ENCODE results near the gene TMEM135. TPM values are rescaled to one million over a fixed set of nuclear protein-coding genes. Genes with fewer than 3 reads are reported as not detected.
"Not testable (repeated sequence)": the region's sequence is repeated elsewhere in the genome, so short reads cannot be mapped to it uniquely, and the experiment has no call there.

The TMEM135 gene
- total RNA-seq, 2 experiments from 2014 or later = 29.2 to 34.5 TPM

- Mint-ChIP-seq H3K4me1 (peaks cover 4% of the 10 kb centered on the region), H3K27me3 (peaks cover 3% of the 10 kb centered on the region), H3K36me3 (no peaks in the 10 kb centered on the region), H3K27ac (no peak overlapping the region), H3K4me3 (no peak overlapping the region), H3K9me3 (no peaks in the 10 kb centered on the region)
- ATAC-seq (ENCODE audit: low read depth) (no peak), DNase-seq (no peak)
- POLR2A ChIA-PET = no interaction called here
Observed at GRCh38 chr11:87006035-87006434, 31.7 kb upstream of the TMEM135 start.

GRCh38 chr11:87007963-87008362 is 29.8 kb upstream of the TMEM135 start:
- H3K4me3 Mint-ChIP-seq = no peak overlapping the region
- POLR2A ChIA-PET = no interaction called here
- no peak for ATAC-seq (ENCODE audit: low read depth)
- peaks cover 4% of the 10 kb centered on the region for H3K4me1 Mint-ChIP-seq
- DNase-seq = no peak
- H3K9me3 Mint-ChIP-seq = no peaks in the 10 kb centered on the region
- peaks cover 3% of the 10 kb centered on the region for H3K27me3 Mint-ChIP-seq
- no peaks in the 10 kb centered on the region for H3K36me3 Mint-ChIP-seq
- H3K27ac Mint-ChIP-seq = no peak overlapping the region

GRCh38 chr11:87012089-87012488 is 25.6 kb upstream of the TMEM135 start:
- Mint-ChIP-seq H3K36me3 (no peaks in the 10 kb centered on the region), H3K4me3 (no peak overlapping the region), H3K4me1 (peaks cover 3% of the 10 kb centered on the region), H3K9me3 (no peaks in the 10 kb centered on the region), H3K27me3 (peaks cover 3% of the 10 kb centered on the region), H3K27ac (no peak overlapping the region)
- POLR2A ChIA-PET = no interaction called here
- ATAC-seq (ENCODE audit: low read depth) (no peak), DNase-seq (no peak)

GRCh38 chr11:87012673-87013072 is 25.1 kb upstream of the TMEM135 start:
- DNase-seq (no peak), ATAC-seq (ENCODE audit: low read depth) (no peak)
- Mint-ChIP-seq H3K27ac (no peak overlapping the region), H3K36me3 (no peaks in the 10 kb centered on the region), H3K4me1 (peaks cover 3% of the 10 kb centered on the region), H3K9me3 (no peaks in the 10 kb centered on the region), H3K27me3 (peaks cover 3% of the 10 kb centered on the region), H3K4me3 (no peak overlapping the region)
- POLR2A ChIA-PET = no interaction called here

GRCh38 chr11:87013912-87014825 is 23.6 kb upstream of the TMEM135 start:
- POLR2A ChIA-PET = no interaction called here
- ATAC-seq (ENCODE audit: low read depth) = no peak
- Mint-ChIP-seq H3K27ac (no peak overlapping the region), H3K36me3 (no peaks in the 10 kb centered on the region), H3K9me3 (no peaks in the 10 kb centered on the region), H3K27me3 (peaks cover 3% of the 10 kb centered on the region), H3K4me1 (peaks cover 3% of the 10 kb centered on the region), H3K4me3 (no peak overlapping the region)
- no peak for DNase-seq

- no peaks in the 10 kb centered on the region for H3K36me3 Mint-ChIP-seq
- no peak overlapping the region for H3K4me3 Mint-ChIP-seq
- POLR2A ChIA-PET = no interaction called here
- no peak overlapping the region for H3K27ac Mint-ChIP-seq
- no peaks in the 10 kb centered on the region for H3K9me3 Mint-ChIP-seq
- peaks cover 4% of the 10 kb centered on the region for H3K4me1 Mint-ChIP-seq
- H3K27me3 Mint-ChIP-seq = no peaks in the 10 kb centered on the region
- no peak for DNase-seq
- ATAC-seq (ENCODE audit: low read depth) = no peak
Observed at GRCh38 chr11:87015645-87016044, 22.1 kb upstream of the TMEM135 start.

- H3K9me3 Mint-ChIP-seq = no peaks in the 10 kb centered on the region
- ATAC-seq (ENCODE audit: low read depth) = no peak
- H3K27ac Mint-ChIP-seq = no peak overlapping the region
- POLR2A ChIA-PET = no interaction called here
- H3K27me3 Mint-ChIP-seq = no peaks in the 10 kb centered on the region
- no peaks in the 10 kb centered on the region for H3K36me3 Mint-ChIP-seq
- DNase-seq = no peak
- peaks cover 4% of the 10 kb centered on the region for H3K4me1 Mint-ChIP-seq
- no peak overlapping the region for H3K4me3 Mint-ChIP-seq
Observed at GRCh38 chr11:87019613-87020271, 18.0 kb upstream of the TMEM135 start.

- no peak for ATAC-seq (ENCODE audit: low read depth)
- POLR2A ChIA-PET = no interaction called here
- DNase-seq = no peak
- Mint-ChIP-seq H3K36me3 (no peaks in the 10 kb centered on the region), H3K27me3 (no peaks in the 10 kb centered on the region), H3K4me3 (no peak overlapping the region), H3K4me1 (peaks cover 4% of the 10 kb centered on the region), H3K9me3 (no peaks in the 10 kb centered on the region), H3K27ac (no peak overlapping the region)
Observed at GRCh38 chr11:87020336-87020735, 17.4 kb upstream of the TMEM135 start.

GRCh38 chr11:87020764-87021365 is 16.9 kb upstream of the TMEM135 start:
- Mint-ChIP-seq H3K36me3 (no peaks in the 10 kb centered on the region), H3K4me3 (no peak overlapping the region), H3K9me3 (no peaks in the 10 kb centered on the region), H3K27ac (no peak overlapping the region), H3K27me3 (peaks cover 2% of the 10 kb centered on the region), H3K4me1 (peaks cover 4% of the 10 kb centered on the region)
- ATAC-seq (ENCODE audit: low read depth) (no peak), DNase-seq (no peak)
- POLR2A ChIA-PET = no interaction called here

- peaks cover 4% of the 10 kb centered on the region for H3K4me1 Mint-ChIP-seq
- no peaks in the 10 kb centered on the region for H3K36me3 Mint-ChIP-seq
- no peak overlapping the region for H3K27ac Mint-ChIP-seq
- H3K27me3 Mint-ChIP-seq = peaks cover 5% of the 10 kb centered on the region
- DNase-seq = no peak
- ATAC-seq (ENCODE audit: low read depth) = no peak
- no peak overlapping the region for H3K4me3 Mint-ChIP-seq
- no peaks in the 10 kb centered on the region for H3K9me3 Mint-ChIP-seq
- POLR2A ChIA-PET = no interaction called here
Observed at GRCh38 chr11:87022254-87022653, 15.5 kb upstream of the TMEM135 start.

GRCh38 chr11:87022738-87023137 is 15.0 kb upstream of the TMEM135 start:
- no peaks in the 10 kb centered on the region for H3K36me3 Mint-ChIP-seq
- H3K27ac Mint-ChIP-seq = no peak overlapping the region
- POLR2A ChIA-PET = no interaction called here
- H3K9me3 Mint-ChIP-seq = no peaks in the 10 kb centered on the region
- no peak overlapping the region for H3K4me3 Mint-ChIP-seq
- no peak for DNase-seq
- H3K27me3 Mint-ChIP-seq = peaks cover 5% of the 10 kb centered on the region
- H3K4me1 Mint-ChIP-seq = peaks cover 4% of the 10 kb centered on the region
- ATAC-seq (ENCODE audit: low read depth) = no peak

- POLR2A ChIA-PET; ATAC-seq (ENCODE audit: low read depth); H3K9me3 Mint-ChIP-seq; H3K4me1 Mint-ChIP-seq; H3K36me3 Mint-ChIP-seq; H3K27me3 Mint-ChIP-seq; DNase-seq; H3K4me3 Mint-ChIP-seq; H3K27ac Mint-ChIP-seq: not testable (repeated sequence)
Observed at GRCh38 chr11:87026415-87026814, 11.3 kb upstream of the TMEM135 start.

- peaks cover under 1% of the 10 kb centered on the region for H3K36me3 Mint-ChIP-seq
- DNase-seq (no peak), ATAC-seq (ENCODE audit: low read depth) (peak; percentile 60)
- peaks cover 8% of the 10 kb centered on the region for H3K4me1 Mint-ChIP-seq
- H3K27ac Mint-ChIP-seq = no peak overlapping the region
- peak overlapping the region; percentile 14 for H3K4me3 Mint-ChIP-seq
- no peaks in the 10 kb centered on the region for H3K9me3 Mint-ChIP-seq
- POLR2A ChIA-PET = no interaction called here
- peaks cover 12% of the 10 kb centered on the region for H3K27me3 Mint-ChIP-seq
Observed at GRCh38 chr11:87030458-87031054, 7.2 kb upstream of the TMEM135 start.
